ENCODE data around the gene FAM221A.
"Not testable (repeated sequence)": the region's sequence is repeated elsewhere in the genome, so short reads cannot be mapped to it uniquely, and the experiment has no call there.

Gene FAM221A

DNA sequence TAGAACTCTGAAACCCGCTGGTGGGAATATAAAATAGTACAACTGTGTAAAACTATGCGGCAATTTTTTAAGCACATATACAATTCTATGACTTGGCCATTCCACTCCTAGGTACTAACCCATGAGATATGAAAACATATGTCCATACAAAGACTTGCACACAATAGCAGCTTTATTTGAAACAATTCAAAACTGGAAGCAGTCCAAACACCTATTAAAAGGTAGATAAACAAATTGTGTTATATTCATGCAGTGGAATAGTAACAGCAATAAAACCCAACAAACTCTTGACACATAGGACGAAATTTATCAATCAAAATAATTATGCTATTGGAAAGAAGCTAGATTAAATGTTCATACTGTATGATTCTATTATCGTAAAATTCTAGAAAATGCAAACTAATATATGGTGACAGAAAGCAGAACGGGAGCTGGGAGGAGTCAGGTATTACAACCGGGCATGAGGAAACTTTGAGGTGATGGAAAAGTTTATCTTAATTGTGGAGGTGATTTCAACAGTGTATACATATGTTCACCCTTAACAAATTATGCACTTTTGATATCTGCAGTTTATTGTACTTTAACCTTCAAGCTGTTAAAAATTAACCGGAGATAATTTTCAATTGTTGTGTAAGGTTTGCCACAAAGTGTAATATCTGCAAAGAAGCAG lies 29.2 kb downstream of the FAM221A start:
- no peak for DNase-seq

GRCh38 chr7:23710000-23710399 lies 30.0 kb downstream of the FAM221A start, which contains the start of gene STK31:
STK31 (plus strand) TSS chr7:23710219; CDS start chr7:23710286, 67 bp downstream.
- no peak for DNase-seq

- DNase-seq, result peak; percentile 11
These were observed 32.6 kb downstream of the FAM221A start for GRCh38 chr7:23712368-23713284.

- no peak for DNase-seq
These were observed 33.5 kb downstream of the FAM221A start for GRCh38 chr7:23713285-23714149.

- DNase-seq, result no peak
These were observed 34.1 kb downstream of the FAM221A start for GRCh38 chr7:23714150-23714464.

GRCh38 chr7:23714579-23714978 lies 34.6 kb downstream of the FAM221A start:
- DNase-seq, result no peak

DNA sequence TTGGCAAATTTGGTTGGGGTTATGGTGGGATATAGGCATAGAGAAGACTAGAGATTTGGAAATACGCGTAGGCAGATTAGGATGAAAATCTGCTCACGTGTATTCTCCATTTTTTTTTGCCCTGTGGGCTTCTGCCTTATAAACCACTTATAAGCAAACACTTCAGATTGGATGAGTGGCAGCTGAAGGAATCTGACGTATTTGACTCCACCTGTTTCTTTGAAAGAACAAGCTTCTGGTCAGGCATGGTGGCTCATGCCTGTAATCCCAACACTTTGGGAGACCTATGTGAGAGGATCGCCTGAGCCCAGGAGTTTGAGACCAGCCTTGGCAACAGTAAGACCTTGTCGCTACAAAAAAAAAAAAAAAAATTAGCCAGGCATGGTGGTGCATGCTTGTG lies 35.1 kb downstream of the FAM221A start:
- no peak for DNase-seq

- DNase-seq, result no peak
These were observed 37.8 kb downstream of the FAM221A start for GRCh38 chr7:23717788-23718187.

GRCh38 chr7:23721456-23721855 lies 41.5 kb downstream of the FAM221A start:
- no peak for DNase-seq

- not testable (repeated sequence) for DNase-seq
These were observed 42.7 kb downstream of the FAM221A start for GRCh38 chr7:23722587-23723216.

- not testable (repeated sequence) for DNase-seq
These were observed 44.1 kb downstream of the FAM221A start for GRCh38 chr7:23724113-23724512.

- DNase-seq, result no peak
These were observed 62.1 kb downstream of the FAM221A start for GRCh38 chr7:23742051-23742450.

GRCh38 chr7:23743226-23743625 lies 63.2 kb downstream of the FAM221A start:
- no peak for DNase-seq

- DNase-seq, result no peak
These were observed 66.6 kb downstream of the FAM221A start for GRCh38 chr7:23746629-23747028.

GRCh38 chr7:23751852-23752251 lies 71.9 kb downstream of the FAM221A start:
- no peak for DNase-seq

Data from NCI-H1436 treated with DMSO at 0.1 percent for 48 hours (cell line).